HG02623 (cell line): ENCODE data around the gene CENPP.

ENCODE experiments used
- ATAC-seq: cut with Tn5 transposase; IDR thresholded peaks from one replicate; pipeline ENCODE4 v1.9.1; 2021; ENCODE audit warnings: moderate library complexity; ENCODE audit not compliant: unreplicated experiment

CENPP gene

DNA sequence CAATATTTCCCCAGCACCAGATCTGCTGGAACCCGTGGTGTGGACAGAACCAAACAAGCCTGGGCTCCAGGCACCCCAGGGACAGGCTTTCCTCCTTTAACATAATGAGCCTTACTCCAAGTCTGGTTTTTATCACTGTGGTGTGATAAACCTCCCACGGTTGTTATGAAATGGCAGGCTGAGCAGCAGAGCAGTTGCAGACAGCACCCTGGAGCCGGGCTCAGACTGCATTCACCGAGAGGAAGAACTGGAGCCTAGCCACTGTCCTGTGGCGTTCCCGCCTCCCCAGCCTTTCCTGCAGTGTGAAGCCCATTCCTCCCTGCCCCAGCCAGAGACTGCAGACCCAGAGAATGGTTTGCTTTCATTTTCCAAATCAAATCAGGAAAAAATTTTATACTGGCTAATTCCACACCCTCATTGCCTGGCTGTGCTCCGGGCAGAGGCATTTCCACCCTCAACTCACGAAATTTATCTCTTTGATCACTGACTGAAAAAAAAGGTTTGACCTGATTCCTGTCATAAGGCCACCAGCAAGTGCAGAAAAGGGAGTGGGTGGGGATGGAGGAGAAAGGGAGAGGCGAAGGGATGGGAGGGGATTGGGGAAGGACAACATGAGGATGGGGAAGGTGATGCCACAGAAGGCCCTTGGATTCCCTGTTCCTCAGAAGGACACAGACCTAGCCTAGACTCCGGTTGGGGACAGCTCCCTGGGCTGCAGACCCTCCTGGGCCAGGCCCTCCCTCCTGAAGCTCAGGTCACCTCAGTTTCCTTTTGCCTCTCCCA, 325.3 kb downstream of the CENPP start:
- ATAC-seq: no peak

DNA sequence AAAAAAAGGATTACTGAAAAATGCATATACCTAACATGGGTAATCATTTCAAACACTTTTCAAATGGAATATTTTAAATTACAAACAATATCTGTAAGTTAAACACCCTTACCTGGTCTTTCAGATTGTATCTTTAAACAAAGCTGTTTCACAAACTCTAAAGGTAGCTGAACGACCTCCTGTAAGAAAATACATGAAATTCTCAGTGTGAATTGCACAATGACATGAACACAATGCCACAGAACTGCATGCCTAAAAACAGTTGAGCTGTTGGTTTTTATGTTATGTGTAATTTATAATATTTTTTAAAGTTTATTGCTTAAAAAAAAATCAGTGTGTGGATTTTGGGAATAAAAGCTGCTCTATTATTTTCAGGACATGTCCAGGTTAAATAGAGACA, 326.7 kb downstream of the CENPP start:
- ATAC-seq: no peak

DNA sequence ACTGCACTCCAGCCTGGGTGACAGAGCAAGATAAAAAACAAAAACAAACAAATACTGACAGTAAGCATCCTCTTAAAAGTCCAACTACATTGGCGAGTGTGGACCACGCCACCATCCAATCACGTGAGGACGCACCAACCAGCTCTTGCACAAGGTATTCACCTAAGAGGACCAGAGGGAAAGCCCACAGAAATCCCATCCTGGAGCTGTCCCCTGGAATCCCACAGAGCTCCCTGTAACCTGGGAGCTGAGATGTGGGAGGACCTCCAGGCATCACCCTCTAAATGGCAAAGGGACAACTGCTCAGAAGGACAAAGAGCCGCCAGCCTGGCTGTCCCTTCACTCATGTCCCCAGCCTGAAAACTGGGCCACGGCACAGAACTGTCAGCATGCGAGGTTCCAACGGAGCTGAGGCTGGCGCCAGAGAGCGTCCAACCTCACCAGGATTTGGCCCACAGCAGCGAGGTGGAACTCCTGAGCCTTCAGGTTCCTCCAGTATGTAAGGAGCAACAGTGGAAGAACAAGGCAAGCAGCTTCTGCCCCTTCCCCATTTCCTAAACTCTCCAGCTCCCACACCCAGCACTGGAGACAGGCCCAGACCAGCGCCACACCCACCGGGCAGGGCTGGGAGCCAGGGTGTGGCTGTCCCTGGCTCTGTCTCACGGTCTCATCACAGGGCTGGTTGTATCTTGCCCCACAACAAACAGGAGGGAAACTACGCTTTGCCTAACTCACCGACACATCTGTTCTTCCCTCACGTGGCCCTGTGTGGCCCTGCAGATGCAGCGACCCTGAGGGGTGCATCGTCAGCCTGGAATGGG, 328.9 kb downstream of the CENPP start:
- ATAC-seq: no peak

DNA sequence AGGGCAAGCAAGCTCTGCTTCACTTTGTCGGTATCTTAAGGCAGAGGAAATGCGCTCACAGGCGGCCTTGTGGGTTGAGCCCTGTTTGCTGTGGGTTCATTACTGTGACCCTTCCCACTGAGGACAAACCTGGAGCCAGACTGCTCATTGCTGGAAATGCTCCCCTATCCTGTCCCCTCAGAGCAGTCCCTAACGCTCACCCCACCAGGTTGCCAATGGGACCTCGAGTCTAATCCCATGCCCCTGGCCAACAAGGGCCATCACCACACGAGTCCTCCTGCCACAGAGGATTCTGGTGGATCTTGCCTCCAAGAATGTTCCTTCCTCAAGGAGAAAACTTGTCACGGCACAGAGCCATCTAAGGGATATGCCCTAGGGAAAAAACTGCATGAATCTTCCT, 329.6 kb downstream of the CENPP start:
- no peak for ATAC-seq

DNA sequence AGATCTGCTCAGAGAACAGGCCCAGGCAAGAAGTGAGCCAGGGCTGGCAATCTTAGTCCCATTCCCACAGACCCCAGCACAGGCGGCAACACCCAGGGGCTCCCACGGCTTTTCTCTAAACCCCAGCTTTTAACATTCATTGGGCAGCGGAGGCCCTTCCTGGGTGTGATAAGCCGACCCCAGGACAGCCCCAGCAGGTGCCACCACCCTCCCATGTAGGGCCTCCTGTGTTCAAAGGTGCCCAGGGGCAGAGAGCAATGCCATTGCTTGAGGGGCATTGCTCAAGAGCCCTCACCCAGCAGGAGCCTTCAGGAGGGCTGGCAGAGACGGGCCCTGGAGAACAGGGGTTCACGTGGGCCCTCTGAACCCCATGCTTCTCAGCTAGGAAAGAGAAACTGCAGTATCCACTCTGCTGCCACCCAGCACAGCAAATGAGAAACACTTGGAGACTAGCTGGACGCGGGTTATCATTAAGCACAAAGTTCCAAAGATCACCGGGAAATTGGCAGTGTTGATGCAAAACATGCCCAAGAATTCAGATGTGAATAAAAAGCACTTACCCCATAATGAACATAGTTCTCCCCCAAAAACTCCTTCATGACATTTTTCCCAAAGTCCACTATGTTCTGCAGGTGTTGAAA, 330.3 kb downstream of the CENPP start:
- ATAC-seq: no peak

DNA sequence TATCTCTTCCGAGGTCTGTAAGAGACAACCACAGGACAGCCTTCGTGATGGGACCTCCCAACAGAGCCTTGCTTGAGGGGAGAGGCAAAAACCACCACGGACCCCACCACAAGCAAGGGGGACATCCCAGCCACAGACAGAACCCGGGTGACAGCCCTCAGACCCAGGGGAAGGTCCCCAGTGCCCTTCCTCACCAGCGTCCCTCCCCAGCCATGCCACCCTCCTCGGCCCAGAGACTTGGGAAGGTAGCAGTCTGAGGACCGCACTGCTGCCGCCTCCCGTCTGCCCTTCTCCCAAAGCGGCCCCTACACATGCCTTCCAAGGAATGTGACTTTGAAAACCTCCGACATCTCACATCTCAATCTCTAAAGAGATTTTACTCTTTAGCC, 330.8 kb downstream of the CENPP start:
- ATAC-seq: no peak

DNA sequence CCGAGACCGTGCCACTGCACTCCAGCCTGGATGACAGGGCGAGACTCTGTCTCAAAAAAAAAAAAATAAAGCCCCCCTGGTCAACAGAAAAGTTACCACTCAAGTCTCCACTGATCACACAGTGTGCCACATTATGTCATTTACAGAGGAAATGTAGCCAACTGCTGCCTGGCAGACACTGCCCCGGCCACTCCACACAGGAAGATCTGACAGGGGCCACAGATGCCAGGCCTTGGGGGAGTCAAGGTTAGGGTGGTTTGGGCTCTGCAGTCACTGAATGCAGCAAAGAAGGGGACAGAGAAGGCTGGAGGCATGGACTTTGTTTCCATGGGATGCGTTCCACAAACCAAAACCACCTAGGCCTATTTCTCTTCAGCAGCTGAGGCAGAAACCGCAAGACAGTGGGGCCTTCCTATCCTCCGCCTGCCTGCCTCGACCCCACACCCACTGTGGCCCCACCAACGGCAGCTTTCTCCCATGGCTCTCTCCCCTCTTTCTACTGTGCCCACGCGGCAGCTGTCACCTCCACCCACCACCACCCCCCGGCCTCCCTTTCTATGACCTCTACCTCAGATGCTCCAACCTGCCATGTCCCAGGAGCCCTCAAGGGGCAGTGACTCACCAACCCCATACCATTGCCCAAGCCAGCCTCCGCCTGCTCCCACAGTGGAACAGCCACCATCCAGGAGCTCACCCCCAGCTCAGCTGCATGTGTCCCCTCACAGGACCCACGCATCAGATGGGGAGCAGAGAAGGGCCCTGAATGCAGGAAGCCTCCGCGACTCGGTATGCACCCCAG, 331.7 kb downstream of the CENPP start:
- ATAC-seq: no peak

DNA sequence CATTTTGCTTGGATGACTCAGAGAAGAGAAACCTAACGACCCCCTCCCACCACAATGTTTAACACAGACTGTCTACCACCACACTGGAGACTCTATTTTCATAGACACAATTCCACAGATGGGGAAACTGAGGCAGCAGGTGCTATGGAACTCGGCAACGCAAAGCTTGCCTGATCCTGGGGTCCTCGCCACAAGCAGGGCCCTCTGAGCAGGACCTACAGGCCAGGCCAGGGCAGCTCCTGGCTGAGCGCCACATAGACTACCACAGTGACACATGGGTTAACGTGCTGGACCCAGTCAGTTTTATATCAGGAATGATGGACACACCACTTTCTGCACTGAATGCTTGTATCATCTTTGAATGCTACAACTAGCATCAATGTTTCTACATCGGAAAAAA, 332.4 kb downstream of the CENPP start:
- no peak for ATAC-seq

DNA sequence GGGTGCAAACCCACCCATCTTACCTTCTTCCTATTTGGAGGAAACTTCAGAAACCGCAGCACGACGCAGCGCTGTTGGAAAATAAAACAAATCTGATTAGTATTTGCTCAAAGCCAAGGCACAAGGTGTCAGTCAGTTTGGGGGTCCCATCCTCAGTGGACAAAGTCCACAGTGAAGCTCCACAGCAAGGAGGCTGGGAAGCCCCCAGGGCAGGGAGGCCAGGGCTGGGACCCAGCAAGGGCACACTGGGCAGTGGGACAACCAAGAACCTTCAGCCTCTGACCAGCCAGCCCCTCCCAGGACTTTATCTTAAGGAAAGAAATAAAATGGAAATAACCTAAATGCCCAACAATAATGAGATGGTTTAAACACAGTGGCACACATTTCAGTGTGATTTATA, 332.9 kb downstream of the CENPP start:
- no peak for ATAC-seq

DNA sequence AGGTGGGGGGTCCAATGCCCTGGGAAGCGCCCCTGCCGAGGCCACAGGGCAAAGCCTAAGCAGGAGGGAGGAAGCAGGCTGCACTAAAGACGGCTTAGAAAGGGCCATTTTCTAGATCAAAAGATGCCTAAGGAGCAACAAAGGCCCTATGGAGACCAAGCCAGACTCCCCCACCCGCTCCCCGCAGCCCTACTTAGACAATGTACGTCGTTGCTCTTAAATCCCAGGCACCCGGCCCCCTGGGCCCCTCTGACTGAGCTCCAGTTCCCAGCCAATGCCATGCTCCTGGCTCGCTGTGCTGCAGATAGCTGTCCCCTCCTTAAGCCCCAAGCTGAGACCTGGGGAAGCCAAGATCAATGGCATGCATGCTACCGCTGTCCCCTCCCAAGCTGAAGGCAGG, 333.8 kb downstream of the CENPP start:
- ATAC-seq: no peak

DNA sequence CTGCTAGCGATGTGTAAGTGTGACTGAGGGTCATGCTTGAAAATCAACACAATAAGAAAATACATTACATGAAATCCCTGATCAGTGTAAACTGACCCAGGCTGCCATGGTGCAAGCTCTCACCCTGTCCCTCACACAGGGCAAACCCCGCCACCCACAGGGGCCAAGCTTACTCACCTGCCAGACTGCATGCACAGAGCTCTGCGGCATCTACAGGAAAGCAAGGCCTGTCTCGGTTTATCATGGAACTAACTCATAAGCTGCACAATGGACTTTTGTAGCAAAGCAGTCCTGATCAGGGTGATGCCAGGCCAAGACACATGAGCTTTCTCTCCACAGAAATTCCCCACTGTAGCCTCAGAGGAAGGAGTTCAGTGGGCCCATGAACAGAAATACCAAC, 334.5 kb downstream of the CENPP start:
- no peak for ATAC-seq

DNA sequence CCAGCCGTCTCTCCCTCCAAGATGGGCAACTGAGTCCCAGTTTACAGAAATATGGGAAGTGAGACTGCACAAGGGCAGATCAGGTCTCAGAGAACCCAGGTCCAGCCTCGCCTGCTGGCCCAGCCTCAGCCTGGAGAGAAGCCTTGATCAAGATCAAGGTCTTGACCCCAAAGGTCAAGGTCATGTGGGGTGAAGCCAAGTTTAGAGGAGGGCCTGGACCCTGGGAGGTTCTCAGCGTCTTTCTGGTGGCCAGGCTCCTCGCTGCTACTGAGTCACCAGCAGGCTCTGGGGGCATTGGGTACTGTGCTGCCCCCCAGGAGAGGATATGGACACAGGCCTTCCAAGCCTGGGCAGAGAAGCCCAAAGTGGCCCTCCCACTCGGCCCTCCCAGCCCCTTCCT, 335.4 kb downstream of the CENPP start:
- no peak for ATAC-seq

DNA sequence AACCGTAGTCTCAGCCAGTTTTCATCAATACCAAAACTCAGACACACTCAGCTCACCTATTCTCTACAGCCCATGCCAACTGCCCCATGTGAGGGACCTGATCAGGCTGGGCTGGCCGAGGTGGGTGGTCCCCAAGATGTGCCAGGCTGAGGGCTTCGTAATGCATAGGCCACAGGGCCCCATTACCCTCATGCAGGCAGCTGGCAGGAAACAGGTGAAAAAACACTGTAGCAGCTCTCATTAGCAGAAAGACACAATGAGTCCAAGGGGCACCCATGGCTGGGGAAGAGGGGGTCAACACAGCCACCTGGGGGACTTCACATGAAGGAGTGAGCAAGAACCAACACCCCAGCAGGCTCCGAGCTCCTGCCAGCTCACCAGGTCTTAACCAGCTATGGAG, 336.0 kb downstream of the CENPP start:
- ATAC-seq: no peak

DNA sequence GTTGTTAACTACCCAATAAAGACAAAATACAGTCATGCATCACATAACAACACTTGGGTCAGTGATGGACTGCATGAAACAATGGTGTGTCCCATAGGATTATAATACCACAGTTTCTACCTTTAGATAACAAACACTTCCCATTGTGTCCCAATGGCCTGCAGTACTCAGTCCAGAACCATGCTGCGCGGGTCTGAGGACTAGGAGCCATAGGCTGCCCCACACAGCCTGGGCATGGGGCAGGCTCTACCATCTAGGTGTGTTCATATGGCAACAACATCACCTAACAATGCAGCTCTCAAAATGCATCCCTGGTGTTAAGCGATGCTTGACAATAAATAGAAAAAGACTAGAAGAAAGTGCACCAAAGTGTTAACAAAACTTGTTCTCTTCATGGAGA, 337.4 kb downstream of the CENPP start:
- no peak for ATAC-seq

DNA sequence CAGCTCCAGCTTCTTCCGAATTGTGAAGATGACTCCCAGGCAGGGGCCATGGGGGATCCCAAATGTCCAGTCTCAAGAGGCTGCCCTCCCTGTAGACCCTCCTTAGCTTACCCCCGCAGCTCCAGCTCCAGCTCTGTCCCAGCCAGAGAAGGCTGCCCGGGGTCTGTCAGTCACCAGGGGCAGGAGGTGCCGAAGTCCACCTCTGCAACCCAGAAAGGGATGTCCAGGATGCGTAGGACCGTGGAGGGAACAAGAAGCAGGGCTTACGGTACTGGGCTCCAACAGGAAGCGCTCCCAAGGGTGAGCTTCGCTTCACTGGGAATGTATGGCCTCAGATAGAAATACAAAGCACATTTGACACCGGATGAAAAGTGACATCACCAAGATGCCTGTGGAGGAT, 338.2 kb downstream of the CENPP start:
- no peak for ATAC-seq

DNA sequence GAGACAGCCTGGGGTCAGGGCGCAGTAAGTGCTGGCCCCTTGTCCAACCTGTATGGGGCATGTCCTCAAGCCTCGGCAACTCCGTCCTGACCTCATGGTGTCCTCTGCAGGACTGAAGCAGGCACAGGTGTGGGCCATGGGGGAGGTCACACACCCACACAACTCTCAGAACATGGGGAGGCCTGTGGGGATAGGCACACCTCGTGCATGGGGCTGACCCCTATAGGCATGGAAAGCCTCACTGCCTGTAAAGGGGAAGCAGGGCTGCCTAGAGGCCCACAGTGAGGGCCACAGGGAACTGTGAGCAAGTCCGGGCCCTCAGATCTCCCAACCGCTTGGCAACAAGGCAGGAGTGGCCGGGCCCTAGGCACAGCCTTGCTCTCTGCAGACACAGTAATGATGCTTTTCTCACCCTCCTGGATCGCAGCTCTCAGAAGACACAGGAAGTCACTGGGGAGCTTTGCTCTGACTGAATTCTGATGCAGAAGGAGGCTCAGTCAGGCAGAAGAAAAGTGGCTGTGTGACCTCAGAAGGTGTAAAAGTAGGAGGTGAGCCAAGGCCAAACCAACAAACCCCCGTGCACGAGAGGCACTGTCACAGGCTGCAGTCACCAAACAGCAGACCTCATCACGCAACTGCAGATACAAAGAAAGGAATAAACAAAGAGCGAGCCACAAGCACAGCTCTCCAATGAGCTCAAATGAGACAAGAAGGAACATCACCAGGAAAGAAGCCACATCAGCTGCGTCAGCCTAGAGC, 338.8 kb downstream of the CENPP start:
- ATAC-seq: no peak

DNA sequence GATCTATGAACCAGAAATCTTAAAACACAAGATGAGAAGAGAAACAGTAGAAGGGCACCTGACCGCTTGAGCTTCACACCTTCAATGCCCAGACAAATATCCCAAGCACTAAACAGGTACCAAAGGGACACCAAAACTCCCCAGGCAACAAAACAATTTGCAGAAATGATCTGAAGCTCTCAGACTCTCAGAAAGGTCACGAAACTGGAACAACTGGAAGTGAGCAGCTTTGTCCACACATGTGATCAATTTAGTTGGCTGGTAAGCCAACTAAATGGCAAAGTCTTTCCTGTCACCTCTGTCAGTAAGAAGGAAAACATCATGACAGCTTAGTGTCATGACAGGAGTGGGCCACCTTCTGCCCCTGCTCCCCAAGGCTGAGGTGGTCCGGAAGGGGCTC, 340.1 kb downstream of the CENPP start:
- no peak for ATAC-seq

DNA sequence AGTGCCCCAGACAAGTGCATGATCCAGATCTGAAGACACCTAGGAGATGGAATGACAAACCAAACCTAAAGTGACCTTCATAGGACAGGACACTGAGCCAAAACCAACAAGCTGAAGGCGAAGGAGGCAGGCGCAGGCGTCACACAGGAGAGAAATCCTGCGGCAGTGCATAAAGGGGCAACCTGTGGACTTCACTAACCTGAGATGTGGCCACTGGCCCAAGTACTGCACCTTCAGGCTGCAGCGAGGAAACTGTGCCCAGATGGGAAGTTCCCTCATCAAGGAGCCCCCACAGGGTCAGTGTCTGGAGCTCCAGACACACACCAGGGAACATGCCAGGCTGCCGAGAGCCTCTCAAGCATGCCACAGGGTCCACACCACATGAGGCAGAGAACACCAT, 340.5 kb downstream of the CENPP start:
- ATAC-seq: no peak

DNA sequence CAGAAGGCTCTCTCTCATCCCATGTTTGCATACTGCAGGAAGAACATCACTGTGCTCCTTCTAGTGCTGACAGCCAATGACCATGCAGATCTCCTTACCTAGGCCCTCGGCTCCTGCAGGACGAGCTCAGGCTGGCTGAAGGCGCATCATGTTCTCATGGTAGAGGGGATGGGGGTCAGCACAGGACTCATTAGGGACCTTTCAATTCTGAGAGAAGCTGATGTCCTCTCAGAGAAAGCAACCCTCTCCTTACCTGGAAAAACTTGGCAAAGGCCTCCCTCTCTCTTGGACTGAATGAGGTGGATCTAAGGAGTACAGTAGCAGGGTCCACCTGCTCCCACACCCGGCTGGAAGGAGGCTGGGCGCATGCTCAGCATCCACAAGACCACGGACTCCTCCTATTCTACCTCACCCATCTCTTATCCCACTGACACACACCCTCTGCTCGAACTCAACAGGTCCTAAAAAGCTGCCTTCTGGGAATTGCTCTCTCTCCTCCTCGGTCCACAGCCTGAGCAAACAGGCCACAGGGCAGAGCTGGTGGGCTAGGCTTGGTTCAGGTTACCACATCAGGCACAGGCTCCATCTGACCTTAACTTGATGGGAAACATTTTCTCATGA, 341.3 kb downstream of the CENPP start:
- no peak for ATAC-seq
